Iris pigment epithelial cell (primary cell): Measurements from ENCODE around the gene TCAIM.

Experiments used
- DNase-seq: peaks from one replicate; pipeline ENCODE4 v3.0.0-alpha.2; 2011; ENCODE audit warnings: low read depth

TCAIM gene, protein sequence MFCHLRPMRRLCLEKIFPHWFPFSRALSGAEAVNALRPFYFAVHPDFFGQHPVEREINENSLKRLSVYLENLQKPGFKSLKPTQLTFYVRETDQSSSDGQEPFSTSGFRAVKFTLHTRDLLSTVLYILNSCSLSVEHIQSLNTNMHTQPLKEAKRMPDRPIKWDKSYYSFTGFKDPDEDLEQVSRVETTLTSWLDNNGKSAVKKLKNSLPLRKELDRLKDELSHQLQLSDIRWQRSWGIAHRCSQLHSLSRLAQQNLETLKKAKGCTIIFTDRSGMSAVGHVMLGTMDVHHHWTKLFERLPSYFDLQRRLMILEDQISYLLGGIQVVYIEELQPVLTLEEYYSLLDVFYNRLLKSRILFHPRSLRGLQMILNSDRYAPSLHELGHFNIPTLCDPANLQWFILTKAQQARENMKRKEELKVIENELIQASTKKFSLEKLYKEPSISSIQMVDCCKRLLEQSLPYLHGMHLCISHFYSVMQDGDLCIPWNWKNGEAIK

DNA sequence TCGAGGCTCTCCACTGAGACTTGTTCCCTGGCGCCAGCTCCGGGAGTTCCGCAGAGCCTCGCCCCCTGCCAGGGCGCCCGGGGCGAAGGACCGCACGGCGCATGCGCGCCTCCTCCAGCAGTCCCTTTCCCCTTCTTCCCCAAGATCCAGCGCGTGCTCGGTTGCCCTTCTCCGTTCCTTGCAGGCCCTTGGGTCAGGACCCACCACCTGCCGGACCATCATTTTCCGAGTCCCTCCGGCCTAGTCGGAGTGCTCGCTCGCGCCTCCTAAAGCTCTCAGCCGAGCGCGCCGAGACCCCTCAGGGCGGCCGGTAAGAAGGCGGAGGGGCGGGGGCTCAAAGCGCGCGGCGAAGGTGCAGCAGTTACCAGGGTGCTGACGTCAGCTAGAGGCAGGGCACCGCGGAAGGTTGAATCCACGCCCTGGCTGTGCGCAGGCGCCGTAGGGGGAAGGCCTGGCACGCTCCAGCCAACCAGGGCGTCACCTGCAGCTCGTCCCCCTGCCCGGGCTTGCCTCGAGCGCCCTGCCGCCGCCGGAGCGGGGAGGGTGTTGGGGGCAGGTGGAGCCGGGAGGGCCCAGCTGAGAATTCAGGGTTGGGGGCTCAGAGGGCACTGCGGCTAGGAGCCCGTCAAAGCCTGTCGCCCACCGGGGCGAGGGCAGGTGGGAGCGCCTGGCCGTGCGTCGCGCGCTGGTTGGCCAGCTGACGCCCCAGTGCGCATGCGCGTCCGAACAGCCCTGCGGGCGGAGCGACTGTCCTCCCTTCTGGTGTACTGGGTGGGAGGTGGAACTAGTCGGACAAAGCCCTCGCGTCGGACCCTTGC is at the start of gene TCAIM:
TSS of gene TCAIM (plus strand) at position 757 of the 818 bp plus-strand sequence. CDS start 16,017 bp downstream, outside the sequence.
- peak; percentile 97 for DNase-seq

DNA sequence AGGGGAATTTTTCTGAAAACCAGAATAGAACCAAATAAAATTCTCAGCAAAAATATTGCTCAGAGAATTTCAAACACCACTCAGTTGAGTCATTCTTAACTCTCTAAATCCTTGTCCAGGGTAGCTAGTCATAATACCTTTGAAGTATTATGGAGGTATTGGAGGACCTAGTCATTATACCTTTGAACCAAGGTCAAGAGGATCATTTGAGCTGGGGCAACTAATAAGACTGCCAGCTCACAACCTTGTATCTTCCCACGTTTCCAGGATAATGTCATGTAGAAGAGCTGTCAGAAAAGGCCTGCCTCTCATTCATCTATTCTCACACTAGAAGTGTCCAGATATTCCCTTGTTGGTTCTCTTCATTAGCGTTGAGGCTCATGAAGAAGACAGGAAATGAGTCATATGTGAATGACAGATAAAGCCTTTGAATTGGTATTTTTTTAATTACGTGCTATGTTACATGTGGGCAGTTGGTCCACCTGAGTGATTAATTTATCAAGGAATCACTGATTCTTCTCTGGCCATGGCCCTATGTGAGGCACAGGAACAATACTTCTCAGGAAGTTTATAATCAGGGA is 48.6 kb upstream of the TCAIM start:
- DNase-seq: no peak

DNA sequence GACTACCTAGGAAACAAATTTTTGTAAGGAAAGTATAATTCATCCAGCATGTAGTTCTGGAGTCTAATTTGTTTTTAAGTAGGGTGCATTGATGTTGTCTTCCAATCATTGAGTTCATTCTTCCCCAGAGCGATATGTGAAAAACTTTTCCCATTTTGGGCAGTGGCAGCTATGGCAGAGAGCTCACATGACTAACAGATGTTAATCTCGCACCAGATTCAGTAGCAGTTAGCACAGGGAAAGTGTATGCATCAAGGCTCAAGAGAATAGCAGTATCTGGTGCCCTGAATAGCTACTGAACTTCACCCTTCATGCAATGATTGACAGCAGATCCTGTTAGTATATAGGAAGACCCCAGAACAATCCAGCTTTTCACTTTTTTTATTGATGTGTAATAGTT is 46.3 kb upstream of the TCAIM start:
- DNase-seq: no peak

DNA sequence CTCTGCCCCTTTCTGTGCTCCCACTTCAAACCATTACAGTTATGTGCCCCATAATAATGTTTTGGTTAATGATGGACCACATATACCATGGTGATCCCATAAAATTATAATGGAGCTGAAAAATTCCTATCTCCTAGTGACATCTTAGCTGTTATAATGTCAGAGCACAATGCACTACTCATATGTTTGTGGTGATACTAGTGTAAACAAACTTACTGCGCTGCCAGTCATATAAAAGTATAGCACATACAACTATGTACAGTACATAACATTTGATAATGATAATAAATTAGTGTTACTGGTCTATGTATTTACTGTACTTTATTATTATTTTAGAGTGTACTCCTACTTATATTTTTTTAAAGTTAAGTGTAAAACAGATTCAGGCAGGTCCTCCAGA is 45.6 kb upstream of the TCAIM start:
- DNase-seq: no peak

DNA sequence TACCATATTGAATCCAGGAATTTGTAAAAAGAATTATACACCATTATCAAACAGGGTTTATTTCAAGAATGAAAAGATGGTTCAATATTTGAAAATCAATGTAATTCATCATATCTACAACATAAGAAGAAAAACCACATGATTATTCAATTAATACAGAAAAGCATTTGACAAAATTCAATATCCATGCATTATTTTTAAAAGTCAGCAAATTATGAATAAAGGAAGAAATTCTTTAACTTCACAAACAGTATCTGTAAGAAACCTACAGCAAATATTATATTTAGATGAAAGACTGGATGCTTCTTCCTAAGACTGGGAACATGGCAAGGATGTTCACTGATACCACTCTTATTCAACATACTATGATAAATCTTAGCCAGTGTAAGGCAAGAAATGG is 41.3 kb upstream of the TCAIM start:
- no peak for DNase-seq

DNA sequence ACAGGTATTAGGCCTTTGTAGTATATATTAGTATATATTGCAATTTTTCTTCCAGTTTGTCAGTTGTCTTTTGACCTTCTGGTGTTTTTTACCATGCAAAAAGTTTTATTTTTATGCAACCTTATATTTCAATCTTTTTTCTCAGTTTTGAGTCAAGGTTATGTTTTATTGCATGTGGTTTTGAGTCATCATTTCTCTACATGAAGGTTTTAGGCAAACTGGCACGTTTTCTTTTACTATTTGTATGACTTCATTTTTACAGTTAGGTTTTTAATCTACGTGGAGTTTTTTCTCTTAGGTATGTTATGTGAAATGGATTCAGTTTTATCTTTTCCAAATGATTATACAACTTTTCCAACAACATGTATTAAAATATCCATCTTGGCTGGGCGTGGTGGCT is 36.8 kb upstream of the TCAIM start:
- DNase-seq: no peak

DNA sequence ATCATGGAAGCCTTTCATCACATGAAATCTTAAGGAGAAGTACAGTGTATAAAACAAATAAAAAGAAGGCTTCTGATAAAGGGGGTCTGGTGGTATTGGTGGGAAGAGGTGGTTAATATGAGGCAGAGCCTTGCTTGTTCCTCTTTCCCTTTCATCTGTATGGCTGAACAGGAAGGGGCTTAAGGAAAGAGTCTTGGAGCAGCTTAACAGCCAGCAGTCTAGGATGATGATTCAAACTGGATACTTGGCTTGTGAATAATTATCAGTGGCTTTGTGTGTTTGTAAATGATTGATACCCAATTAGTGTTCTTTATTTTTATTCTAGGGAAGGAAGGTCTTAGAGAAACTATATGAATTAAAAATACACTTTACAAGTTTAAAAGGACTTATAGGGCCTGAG is 29.1 kb upstream of the TCAIM start:
- no peak for DNase-seq

DNA sequence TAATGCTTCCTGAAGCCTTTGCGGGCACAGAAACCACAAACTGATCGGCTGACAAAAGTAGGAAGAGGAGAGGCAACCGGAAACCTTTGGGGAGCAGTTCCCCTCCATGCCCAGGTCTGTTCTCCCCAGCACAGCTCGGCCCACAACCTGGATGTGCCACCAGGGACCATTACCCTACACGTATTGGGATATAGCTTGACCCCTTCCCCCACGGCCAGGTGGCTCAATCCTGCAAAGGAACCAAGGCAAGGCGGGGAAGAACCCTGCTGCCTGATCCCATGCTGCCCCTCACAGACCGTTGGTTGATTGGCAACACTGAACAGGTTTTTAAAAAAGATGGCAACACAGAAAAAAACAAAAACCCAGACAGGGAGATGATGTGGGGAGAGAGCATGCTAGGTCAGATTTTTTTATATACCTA is 19.7 kb upstream of the TCAIM start:
- DNase-seq: no peak

DNA sequence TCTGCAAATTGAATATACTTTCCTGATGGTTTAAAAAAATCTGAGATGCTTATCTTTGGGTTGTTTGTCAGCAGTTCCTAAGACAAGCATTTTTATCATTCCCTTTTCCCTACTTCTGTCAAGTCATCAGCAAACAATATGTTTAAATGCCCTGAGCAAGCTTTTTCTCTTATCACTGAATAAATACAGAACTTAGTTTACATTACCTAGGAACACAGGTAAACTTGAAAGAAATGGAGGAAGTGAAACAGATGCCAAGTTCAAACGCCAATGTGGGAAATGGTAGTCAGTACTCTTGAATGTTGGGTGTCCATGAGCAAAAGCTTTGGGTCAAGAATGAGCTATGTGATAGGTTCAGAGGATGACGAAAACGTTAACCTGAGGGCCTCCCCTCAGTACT is 17.2 kb upstream of the TCAIM start:
- no peak for DNase-seq

DNA sequence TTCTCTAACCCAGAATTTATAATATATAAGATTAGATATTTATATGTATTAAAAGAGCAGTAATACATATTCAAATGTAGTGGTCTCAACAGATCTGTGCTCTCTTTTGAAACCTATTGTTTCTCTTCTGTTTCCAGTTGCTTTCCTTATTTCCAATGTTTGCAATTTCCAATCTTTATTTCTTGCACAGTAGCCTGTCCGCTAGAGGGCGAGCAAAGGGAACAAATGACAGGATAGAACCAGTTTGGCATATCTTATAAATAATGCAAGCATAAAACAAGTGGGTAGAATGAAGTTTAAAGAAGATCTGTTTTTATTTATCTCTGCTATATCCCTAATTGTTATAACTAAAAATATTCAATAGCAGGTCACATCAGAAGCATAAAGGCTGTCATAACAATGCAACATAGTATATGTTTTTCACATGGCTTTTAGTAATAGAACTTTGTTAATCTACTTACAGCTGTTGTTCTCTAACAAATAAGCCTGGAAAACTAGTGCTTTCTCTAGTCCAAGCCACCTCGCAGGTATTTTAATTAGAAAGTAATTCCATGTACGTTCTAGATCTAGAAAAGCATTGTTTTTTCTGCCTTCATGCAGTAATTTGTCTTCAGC is 15.1 kb upstream of the TCAIM start:
- DNase-seq: peak; percentile 65

DNA sequence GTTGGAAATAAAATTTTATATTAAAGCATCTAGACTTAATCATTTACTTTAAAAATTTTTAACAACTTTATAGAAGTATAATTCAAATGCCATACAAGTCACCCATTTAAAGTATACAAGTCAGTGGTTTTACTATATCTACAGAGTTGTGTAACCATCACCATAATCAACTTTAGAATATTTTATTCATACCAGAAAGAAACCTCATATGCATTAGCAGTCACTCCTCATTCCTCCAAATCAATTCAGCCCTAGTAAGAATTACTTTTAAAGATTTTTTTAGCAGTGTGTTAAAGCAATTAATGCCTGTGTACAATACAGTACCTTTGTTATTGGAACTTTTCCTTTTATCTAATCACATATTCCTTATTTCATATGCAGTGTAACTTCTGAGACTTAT is 14.0 kb upstream of the TCAIM start:
- DNase-seq: no peak

DNA sequence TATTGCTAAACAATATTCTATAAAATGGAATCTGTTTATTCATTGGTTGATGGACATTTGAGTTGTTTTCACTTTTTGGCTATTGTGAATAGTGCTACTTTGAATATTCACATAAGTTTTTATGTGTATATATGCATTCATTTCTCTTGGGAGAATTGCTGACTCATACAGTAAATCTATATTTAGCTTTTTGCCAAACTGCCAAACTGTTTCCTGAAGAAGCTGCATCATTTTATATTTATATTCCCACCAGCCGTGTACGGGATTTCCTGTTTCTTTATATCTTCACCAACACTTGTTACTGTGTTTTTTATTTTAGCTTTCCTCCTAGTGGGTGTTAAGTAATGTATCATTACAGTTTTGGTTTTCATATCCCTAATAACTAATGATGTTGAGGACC is 12.5 kb upstream of the TCAIM start:
- peak; percentile 56 for DNase-seq

DNA sequence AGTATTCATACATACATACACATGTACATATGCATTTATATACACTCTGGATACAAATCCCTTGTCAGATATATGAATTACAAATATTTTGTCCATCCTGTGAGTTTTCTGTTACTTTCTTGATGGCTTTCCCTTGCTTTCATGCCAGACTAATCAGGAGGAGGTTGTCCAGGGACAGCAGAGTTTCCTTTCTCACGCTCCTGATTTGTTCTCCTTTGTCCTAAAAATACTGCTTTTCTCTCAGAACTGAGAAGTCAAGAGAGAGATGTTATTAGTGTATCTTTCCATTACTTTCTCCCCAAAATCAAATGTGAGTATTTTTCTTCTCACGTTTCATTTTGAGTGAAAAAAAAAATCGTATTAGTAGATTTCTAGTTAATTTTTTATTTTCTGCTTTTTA is 12.1 kb upstream of the TCAIM start:
- DNase-seq: no peak

DNA sequence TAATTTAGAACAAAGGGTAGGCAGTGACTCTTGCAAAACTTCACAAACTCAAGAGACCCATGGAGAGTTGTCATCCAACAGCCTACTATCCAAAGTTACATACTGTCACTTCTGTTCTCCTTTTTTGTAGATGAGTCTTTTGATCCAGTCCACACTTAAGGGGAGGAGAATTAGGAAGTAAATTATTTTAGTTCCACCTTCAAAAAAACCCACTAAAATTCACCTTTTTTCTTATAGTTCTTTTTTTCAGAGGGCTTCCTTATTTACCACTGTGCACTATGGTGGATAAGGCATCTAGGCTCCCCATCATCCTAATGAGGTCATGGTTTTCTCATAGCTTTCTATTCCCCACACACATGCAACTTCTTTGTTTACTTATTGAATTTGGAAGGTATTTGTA is 8.6 kb upstream of the TCAIM start:
- no peak for DNase-seq

DNA sequence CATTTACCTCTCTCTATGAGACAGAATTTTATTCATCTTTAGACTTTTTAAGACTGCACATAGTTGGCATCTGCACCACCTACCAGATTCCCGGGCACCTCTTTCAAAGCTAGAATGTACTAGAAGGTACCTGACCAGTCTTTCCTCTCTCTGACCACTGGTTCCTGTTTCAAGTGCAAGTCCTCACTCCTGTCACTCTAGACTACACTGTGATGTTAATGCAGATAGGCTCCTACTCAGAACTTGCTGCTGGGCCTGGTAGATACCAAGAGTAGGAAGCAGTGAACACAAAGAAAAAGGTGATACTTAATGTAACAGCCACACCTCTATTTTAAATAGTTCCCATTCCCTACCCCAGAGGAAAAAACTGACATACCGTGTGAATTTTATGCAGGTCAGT is 8.1 kb upstream of the TCAIM start:
- DNase-seq: no peak

DNA sequence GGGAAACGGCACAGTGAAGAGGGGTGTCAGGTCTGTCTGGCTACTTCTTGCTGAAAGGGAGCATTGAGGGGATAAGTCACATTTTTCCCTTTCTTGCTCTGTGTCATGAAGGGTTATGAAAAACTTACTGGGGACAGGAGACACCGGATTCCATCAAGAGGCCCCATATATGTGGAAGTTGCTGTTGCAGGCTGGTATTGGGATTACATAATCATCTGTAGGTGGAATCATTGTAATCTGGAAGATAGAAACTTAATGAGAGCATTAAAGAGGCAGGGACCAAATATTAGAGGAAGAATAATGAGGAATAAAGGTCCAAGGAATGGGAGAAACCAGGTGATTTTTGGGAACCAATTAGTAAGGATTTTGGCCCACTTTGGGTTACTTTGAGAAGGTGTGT is 4.2 kb upstream of the TCAIM start:
- no peak for DNase-seq

DNA sequence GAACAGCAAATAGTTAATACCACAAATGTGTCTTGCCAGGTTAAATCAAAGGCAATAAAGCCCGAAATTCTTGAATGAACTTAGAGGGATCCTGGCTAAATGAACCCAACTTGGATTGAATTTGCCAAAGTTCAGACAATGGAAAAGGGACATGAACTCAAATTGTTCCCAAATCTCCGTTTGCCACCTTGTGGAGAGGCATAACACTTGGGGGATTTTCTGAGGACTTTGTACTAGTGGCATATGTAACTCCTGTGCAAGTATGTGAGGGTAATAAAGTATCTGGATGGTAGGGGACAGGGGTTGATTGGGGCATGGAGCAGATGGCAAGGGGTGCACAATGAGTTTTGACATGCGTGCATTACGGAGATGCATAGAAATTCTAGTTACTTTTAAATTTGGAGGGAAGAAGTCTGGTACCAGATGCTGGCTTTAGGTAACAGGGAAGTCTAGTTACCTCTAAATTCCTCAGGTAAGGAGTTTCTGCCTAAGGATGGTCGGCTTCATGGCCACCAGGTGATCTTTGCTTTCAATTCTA is 1.2 kb upstream of the TCAIM start:
- DNase-seq: no peak

DNA sequence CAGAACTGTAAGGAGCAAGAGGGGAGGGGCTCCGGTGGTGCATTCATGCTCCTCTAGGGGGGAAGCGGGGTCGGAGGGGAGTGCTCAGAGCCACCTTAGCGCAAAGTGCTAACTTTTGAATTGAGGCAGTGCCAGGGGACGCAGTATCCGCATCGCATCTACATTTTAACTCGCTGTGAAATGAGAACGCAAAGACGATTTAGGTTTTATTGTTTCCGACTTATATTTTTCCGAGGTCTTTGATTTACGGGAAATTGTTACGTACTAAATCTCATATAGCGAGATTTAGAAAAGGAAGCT is 212 bp downstream of the TCAIM start:
- no peak for DNase-seq

DNA sequence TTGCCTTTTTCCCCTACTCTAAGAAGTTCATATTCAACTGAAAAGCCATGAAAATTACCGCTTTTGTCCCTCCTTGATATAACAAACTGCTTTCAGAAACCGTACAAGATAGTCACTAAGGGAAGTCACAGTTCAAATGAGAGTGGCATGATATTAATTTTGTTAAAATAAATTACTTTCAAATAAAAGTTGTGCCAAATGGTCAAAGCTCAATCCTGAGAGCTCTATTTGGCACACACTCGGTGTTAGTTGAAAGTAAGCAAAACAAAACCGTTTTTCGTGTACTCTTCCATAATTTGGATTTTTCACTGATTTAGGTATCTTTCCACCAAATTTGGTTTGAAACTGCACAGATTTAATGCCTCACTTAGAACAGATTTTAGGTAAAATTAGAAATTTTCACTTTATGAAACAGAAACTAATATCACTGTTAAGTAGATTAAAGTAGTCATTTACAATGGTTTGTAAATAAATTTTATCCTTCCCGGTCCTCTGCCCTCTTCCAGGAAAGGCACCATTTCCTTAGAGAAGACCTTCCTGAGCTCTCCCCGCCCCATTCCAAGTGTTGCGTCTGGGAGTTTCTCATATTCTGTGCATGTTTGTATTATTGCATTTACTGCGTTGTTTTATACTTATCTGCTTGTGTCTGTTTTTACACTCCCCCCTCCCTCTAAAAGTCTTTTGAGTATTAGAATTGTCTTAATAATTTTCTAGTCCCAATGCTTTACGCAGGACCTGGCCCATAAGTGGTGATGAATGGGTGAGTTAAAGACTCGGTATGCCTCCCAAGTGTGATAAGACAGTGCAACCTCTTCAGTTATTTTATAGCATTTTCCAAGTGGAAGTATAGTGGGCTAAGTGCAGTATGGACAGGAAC is 853 bp downstream of the TCAIM start:
- DNase-seq: no peak

DNA sequence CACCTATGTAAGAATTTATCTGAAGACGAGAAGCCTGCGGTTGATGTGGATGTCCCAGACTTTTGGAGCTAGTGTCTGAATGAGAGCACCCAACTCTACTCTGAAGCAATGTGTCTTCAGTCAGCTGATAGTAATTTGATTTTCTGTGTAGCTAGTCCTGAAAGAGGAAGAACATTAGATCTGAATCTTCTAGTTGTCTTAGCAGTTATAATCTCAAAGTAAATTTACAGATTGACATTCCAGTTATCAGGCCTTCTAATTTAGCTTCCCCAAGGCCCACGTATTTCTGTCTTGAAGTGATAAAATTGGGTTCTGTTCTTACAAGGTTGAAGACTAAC is 1.5 kb downstream of the TCAIM start:
- no peak for DNase-seq

DNA sequence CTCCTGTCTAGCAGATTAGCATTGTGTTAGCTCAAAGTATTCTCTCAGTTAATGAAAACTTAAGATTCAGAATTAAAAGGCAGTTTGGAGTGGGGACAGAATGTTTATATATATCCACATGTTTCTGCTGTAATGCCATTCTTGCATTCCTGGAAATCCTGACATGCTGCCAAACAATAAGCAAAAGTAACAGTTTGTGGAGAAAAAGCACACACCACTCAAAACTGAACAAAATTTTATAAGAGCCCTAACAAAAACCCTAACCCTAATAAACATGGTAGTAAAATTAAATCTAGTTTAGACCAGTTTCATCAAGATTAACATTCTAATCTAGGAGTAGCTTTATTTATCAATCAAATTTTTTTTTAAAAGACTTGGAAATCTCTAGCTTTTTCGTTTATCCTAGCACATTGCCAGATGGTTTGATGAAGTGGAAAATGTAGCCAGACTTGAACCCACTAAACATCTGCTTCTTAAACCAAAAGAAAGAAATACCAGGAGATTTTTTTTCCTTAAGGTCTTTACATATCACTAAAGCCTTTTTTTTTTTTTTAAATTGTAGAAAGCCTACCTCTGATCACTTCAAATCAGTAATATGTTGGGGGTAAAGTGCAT is 3.7 kb downstream of the TCAIM start:
- peak; percentile 80 for DNase-seq
